H1 (cell line): ENCODE measurements around the gene MSH2. TPM values are rescaled to one million over a fixed set of nuclear protein-coding genes. Genes with fewer than 3 reads are reported as not detected.

Source experiments
- EP300 ChIP-seq, 2 experiments: IDR thresholded peaks; 1 replicate in 1 of 2; 2 replicates in 1 of 2; pipeline ENCODE4 v1.6.1; 2011 to 2012; ENCODE audit warnings: low read depth in 2 of 2, low read length in 2 of 2, mild to moderate bottlenecking in 2 of 2, borderline replicate concordance in 1 of 2, inconsistent platforms in 1 of 2, moderate library complexity in 1 of 2
- polyA plus RNA-seq, 7 experiments: library from polyadenylated mRNA; depleted of rRNA in 3 of 7; stranded (reverse) in 5 of 7; unstranded in 2 of 7; fragments of >200 nt in 5 of 7; fragments of 200-250 nt in 2 of 7; gene quantifications; 1 replicate in 5 of 7; 2 replicates in 1 of 7; 4 replicates in 1 of 7; pipeline versions ENCODE4 v1.2.1 to v1.2.3, GENCODE V29; 2011 to 2013; ENCODE audit warnings: missing spikeins in 2 of 7, mixed read lengths in 2 of 7
- total RNA-seq: library from RNA; stranded (reverse); fragmentation: NEBNext Ultra II Directional; extraction: Animal tissue kit (Norgen Biotek cat#: 25700); gene quantifications from 2 replicates; pipeline ENCODE4 v1.2.1, GENCODE V29; 2021
- TF ChIP-seq, protein P1 (sequence below): fragments of 300-600 bp; sonication (generic); IDR thresholded peaks from 2 replicates; pipeline ENCODE4 v1.7.1; 2012; ENCODE audit warnings: low read length, moderate library complexity, mild to moderate bottlenecking, inconsistent platforms; ENCODE audit not compliant: insufficient replicate concordance
- TF ChIP-seq, protein P2 (sequence below): IDR thresholded peaks from 2 replicates; pipeline ENCODE4 v1.6.1; 2012; ENCODE audit warnings: inconsistent platforms
- TF ChIP-seq, protein P3 (sequence below): IDR thresholded peaks from 2 replicates; pipeline ENCODE4 v1.6.1; 2011; ENCODE audit warnings: low read length, improper control_type of control experiment
- TF ChIP-seq, protein P4 (sequence below): IDR thresholded peaks from 2 replicates; pipeline ENCODE4 v1.6.1; 2011; ENCODE audit warnings: low read depth, mild to moderate bottlenecking, low read length; ENCODE audit not compliant: insufficient read depth

The MSH2 gene
- total and polyA plus RNA-seq, 2 of the 8 experiments (the other 6 are each of a cell fraction or from before 2014, with no cell fraction given), result 64.1 to 228 TPM

DNA sequence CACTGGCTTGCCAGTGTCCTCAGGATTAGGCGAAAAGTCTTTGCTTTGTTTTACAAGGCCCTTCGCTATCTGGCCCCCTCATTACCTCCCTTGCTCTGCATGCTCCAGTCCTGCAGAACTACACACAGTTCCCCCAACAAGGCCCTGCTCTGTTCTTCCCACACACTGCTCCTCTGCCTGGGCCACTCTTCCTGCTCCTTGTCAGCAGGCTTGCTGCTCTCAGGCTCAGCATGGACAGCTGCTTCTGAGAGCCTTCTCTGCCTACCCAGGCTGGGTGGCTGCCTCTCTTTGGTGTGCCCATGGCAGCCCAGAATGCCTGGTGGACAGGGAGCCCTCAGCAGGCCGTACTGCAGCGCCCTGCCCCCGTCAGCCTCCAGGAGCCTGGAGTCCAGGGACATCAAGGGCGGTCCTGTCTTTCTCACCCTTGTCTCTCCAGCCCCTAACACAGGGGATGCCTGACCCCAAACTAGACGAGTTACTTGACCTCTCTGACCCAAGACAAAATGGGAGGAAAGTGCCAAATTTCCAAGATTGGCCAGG is 111.1 kb downstream of the MSH2 start (continued):
- TF ChIP-seq, protein P1, sequence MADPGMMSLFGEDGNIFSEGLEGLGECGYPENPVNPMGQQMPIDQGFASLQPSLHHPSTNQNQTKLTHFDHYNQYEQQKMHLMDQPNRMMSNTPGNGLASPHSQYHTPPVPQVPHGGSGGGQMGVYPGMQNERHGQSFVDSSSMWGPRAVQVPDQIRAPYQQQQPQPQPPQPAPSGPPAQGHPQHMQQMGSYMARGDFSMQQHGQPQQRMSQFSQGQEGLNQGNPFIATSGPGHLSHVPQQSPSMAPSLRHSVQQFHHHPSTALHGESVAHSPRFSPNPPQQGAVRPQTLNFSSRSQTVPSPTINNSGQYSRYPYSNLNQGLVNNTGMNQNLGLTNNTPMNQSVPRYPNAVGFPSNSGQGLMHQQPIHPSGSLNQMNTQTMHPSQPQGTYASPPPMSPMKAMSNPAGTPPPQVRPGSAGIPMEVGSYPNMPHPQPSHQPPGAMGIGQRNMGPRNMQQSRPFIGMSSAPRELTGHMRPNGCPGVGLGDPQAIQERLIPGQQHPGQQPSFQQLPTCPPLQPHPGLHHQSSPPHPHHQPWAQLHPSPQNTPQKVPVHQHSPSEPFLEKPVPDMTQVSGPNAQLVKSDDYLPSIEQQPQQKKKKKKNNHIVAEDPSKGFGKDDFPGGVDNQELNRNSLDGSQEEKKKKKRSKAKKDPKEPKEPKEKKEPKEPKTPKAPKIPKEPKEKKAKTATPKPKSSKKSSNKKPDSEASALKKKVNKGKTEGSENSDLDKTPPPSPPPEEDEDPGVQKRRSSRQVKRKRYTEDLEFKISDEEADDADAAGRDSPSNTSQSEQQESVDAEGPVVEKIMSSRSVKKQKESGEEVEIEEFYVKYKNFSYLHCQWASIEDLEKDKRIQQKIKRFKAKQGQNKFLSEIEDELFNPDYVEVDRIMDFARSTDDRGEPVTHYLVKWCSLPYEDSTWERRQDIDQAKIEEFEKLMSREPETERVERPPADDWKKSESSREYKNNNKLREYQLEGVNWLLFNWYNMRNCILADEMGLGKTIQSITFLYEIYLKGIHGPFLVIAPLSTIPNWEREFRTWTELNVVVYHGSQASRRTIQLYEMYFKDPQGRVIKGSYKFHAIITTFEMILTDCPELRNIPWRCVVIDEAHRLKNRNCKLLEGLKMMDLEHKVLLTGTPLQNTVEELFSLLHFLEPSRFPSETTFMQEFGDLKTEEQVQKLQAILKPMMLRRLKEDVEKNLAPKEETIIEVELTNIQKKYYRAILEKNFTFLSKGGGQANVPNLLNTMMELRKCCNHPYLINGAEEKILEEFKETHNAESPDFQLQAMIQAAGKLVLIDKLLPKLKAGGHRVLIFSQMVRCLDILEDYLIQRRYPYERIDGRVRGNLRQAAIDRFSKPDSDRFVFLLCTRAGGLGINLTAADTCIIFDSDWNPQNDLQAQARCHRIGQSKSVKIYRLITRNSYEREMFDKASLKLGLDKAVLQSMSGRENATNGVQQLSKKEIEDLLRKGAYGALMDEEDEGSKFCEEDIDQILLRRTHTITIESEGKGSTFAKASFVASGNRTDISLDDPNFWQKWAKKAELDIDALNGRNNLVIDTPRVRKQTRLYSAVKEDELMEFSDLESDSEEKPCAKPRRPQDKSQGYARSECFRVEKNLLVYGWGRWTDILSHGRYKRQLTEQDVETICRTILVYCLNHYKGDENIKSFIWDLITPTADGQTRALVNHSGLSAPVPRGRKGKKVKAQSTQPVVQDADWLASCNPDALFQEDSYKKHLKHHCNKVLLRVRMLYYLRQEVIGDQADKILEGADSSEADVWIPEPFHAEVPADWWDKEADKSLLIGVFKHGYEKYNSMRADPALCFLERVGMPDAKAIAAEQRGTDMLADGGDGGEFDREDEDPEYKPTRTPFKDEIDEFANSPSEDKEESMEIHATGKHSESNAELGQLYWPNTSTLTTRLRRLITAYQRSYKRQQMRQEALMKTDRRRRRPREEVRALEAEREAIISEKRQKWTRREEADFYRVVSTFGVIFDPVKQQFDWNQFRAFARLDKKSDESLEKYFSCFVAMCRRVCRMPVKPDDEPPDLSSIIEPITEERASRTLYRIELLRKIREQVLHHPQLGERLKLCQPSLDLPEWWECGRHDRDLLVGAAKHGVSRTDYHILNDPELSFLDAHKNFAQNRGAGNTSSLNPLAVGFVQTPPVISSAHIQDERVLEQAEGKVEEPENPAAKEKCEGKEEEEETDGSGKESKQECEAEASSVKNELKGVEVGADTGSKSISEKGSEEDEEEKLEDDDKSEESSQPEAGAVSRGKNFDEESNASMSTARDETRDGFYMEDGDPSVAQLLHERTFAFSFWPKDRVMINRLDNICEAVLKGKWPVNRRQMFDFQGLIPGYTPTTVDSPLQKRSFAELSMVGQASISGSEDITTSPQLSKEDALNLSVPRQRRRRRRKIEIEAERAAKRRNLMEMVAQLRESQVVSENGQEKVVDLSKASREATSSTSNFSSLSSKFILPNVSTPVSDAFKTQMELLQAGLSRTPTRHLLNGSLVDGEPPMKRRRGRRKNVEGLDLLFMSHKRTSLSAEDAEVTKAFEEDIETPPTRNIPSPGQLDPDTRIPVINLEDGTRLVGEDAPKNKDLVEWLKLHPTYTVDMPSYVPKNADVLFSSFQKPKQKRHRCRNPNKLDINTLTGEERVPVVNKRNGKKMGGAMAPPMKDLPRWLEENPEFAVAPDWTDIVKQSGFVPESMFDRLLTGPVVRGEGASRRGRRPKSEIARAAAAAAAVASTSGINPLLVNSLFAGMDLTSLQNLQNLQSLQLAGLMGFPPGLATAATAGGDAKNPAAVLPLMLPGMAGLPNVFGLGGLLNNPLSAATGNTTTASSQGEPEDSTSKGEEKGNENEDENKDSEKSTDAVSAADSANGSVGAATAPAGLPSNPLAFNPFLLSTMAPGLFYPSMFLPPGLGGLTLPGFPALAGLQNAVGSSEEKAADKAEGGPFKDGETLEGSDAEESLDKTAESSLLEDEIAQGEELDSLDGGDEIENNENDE, result no peak
- TF ChIP-seq, protein P2, sequence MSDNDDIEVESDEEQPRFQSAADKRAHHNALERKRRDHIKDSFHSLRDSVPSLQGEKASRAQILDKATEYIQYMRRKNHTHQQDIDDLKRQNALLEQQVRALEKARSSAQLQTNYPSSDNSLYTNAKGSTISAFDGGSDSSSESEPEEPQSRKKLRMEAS, result no peak
- TF ChIP-seq, protein P3, sequence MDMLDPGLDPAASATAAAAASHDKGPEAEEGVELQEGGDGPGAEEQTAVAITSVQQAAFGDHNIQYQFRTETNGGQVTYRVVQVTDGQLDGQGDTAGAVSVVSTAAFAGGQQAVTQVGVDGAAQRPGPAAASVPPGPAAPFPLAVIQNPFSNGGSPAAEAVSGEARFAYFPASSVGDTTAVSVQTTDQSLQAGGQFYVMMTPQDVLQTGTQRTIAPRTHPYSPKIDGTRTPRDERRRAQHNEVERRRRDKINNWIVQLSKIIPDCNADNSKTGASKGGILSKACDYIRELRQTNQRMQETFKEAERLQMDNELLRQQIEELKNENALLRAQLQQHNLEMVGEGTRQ, result no peak
- TF ChIP-seq, protein P4, sequence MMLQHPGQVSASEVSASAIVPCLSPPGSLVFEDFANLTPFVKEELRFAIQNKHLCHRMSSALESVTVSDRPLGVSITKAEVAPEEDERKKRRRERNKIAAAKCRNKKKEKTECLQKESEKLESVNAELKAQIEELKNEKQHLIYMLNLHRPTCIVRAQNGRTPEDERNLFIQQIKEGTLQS, result no peak
- no peak for TF ChIP-seq EP300 (IDR thresholded peaks at IDR 0.05; ENCODE audit: borderline replicate concordance in 1 of 2, low read depth in 2 of 2, low read length in 2 of 2)
- TF ChIP-seq, all 59 proteins: peak for 0
